ENCODE results near the gene LGALS4.

The LGALS4 gene

GRCh38 chr19:38843175-38843758, 30.5 kb upstream of the LGALS4 start:
- no peak for ATAC-seq
- TF ChIP-seq, protein P1, sequence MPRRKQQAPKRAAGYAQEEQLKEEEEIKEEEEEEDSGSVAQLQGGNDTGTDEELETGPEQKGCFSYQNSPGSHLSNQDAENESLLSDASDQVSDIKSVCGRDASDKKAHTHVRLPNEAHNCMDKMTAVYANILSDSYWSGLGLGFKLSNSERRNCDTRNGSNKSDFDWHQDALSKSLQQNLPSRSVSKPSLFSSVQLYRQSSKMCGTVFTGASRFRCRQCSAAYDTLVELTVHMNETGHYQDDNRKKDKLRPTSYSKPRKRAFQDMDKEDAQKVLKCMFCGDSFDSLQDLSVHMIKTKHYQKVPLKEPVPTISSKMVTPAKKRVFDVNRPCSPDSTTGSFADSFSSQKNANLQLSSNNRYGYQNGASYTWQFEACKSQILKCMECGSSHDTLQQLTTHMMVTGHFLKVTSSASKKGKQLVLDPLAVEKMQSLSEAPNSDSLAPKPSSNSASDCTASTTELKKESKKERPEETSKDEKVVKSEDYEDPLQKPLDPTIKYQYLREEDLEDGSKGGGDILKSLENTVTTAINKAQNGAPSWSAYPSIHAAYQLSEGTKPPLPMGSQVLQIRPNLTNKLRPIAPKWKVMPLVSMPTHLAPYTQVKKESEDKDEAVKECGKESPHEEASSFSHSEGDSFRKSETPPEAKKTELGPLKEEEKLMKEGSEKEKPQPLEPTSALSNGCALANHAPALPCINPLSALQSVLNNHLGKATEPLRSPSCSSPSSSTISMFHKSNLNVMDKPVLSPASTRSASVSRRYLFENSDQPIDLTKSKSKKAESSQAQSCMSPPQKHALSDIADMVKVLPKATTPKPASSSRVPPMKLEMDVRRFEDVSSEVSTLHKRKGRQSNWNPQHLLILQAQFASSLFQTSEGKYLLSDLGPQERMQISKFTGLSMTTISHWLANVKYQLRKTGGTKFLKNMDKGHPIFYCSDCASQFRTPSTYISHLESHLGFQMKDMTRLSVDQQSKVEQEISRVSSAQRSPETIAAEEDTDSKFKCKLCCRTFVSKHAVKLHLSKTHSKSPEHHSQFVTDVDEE (CRISPR knock-in tag; IDR thresholded peaks at IDR 0.05): no peak
- no peak for TF ChIP-seq ZNF8 (CRISPR knock-in tag; IDR thresholded peaks at IDR 0.05)
- TF ChIP-seq ZNF70 (CRISPR knock-in tag; IDR thresholded peaks at IDR 0.05): no peak
- TF ChIP-seq RARB (CRISPR knock-in tag; IDR thresholded peaks at IDR 0.05): no peak
- no peak for TF ChIP-seq SNAI2 (CRISPR knock-in tag; IDR thresholded peaks at IDR 0.05)
- no peak for TF ChIP-seq ARNTL (CRISPR knock-in tag; IDR thresholded peaks at IDR 0.05; ENCODE audit: borderline replicate concordance, low read depth)
- TF ChIP-seq ISL1 (CRISPR knock-in tag; IDR thresholded peaks at IDR 0.05): no peak
- TF ChIP-seq BACH2 (CRISPR knock-in tag; IDR thresholded peaks at IDR 0.05; ENCODE audit: borderline replicate concordance): no peak
- TF ChIP-seq ZFP3 (CRISPR knock-in tag; IDR thresholded peaks at IDR 0.05): no peak
- TF ChIP-seq, protein P2, sequence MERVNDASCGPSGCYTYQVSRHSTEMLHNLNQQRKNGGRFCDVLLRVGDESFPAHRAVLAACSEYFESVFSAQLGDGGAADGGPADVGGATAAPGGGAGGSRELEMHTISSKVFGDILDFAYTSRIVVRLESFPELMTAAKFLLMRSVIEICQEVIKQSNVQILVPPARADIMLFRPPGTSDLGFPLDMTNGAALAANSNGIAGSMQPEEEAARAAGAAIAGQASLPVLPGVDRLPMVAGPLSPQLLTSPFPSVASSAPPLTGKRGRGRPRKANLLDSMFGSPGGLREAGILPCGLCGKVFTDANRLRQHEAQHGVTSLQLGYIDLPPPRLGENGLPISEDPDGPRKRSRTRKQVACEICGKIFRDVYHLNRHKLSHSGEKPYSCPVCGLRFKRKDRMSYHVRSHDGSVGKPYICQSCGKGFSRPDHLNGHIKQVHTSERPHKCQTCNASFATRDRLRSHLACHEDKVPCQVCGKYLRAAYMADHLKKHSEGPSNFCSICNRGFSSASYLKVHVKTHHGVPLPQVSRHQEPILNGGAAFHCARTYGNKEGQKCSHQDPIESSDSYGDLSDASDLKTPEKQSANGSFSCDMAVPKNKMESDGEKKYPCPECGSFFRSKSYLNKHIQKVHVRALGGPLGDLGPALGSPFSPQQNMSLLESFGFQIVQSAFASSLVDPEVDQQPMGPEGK (CRISPR knock-in tag; IDR thresholded peaks at IDR 0.05; ENCODE audit: borderline replicate concordance): no peak
- TF ChIP-seq GLIS3 (CRISPR knock-in tag; IDR thresholded peaks at IDR 0.05): no peak
- no peak for TF ChIP-seq ZC3H10 (CRISPR knock-in tag; IDR thresholded peaks at IDR 0.05)
- no peak for TF ChIP-seq ZNF565 (CRISPR knock-in tag; conservative IDR thresholded peaks at IDR 0.05; ENCODE audit: low read depth)
- no peak for TF ChIP-seq CSRNP3 (CRISPR knock-in tag; IDR thresholded peaks at IDR 0.05)
- TF ChIP-seq OSR1 (CRISPR knock-in tag; IDR thresholded peaks at IDR 0.05): no peak
- no peak for TF ChIP-seq CSDC2 (CRISPR knock-in tag; IDR thresholded peaks at IDR 0.05)
- no peak for TF ChIP-seq ZFP30 (CRISPR knock-in tag; IDR thresholded peaks at IDR 0.05)
- TF ChIP-seq ESRRG (CRISPR knock-in tag; IDR thresholded peaks at IDR 0.05): no peak
- TF ChIP-seq POU6F1 (CRISPR knock-in tag; IDR thresholded peaks at IDR 0.05; ENCODE audit: borderline replicate concordance, low read depth): no peak

GRCh38 chr19:38842439-38843174, 29.9 kb upstream of the LGALS4 start:
- TF ChIP-seq ZNF70 (CRISPR knock-in tag; IDR thresholded peaks at IDR 0.05): no peak
- TF ChIP-seq RARB (CRISPR knock-in tag; IDR thresholded peaks at IDR 0.05): no peak
- TF ChIP-seq, protein P3, sequence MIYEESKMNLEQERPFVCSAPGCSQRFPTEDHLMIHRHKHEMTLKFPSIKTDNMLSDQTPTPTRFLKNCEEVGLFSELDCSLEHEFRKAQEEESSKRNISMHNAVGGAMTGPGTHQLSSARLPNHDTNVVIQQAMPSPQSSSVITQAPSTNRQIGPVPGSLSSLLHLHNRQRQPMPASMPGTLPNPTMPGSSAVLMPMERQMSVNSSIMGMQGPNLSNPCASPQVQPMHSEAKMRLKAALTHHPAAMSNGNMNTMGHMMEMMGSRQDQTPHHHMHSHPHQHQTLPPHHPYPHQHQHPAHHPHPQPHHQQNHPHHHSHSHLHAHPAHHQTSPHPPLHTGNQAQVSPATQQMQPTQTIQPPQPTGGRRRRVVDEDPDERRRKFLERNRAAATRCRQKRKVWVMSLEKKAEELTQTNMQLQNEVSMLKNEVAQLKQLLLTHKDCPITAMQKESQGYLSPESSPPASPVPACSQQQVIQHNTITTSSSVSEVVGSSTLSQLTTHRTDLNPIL (CRISPR knock-in tag; IDR thresholded peaks at IDR 0.05; ENCODE audit: low read depth): no peak
- no peak for TF ChIP-seq BACH2 (CRISPR knock-in tag; IDR thresholded peaks at IDR 0.05; ENCODE audit: borderline replicate concordance)
- no peak for TF ChIP-seq ISL1 (CRISPR knock-in tag; IDR thresholded peaks at IDR 0.05)
- TF ChIP-seq ARNTL (CRISPR knock-in tag; IDR thresholded peaks at IDR 0.05; ENCODE audit: borderline replicate concordance, low read depth): no peak
- no peak for ATAC-seq

Data from SK-N-SH treated with all-trans-retinoic acid at 6 μM for 48 hours (cell line).